Osteoblast (primary cell): ENCODE measurements around the gene UVSSA. TPM values are rescaled to one million over a fixed set of nuclear protein-coding genes. Genes with fewer than 3 reads are reported as not detected.
A peak's percentile ranks its signal among the peaks of the same experiment; 100 is the strongest.

Source experiments
- DNase-seq: peaks from one replicate; pipeline ENCODE4 v3.0.0; 2011; ENCODE audit warnings: low spot score, mixed read lengths; ENCODE audit not compliant: insufficient read length; ENCODE audit errors: missing footprints
- H2AFZ ChIP-seq: 2 replicates; pipeline ENCODE4 v1.6.0; 2011; ENCODE audit warnings: mild to moderate bottlenecking, low read length
- H3K27ac ChIP-seq: 2 replicates; pipeline ENCODE4 v1.5.1; 2011; ENCODE audit warnings: mild to moderate bottlenecking, low read depth, low read length, moderate library complexity
- H3K27me3 ChIP-seq: 2 replicates; pipeline ENCODE4 v1.6.0; 2012; ENCODE audit warnings: mild to moderate bottlenecking, control low read depth, inconsistent platforms, low read length, moderate library complexity; ENCODE audit not compliant: insufficient read depth
- H3K36me3 ChIP-seq: 2 replicates; pipeline ENCODE4 v1.5.1; 2011; ENCODE audit warnings: mild to moderate bottlenecking, low read length, control low read depth, moderate library complexity; ENCODE audit not compliant: insufficient read depth
- H3K4me1 ChIP-seq: 2 replicates; pipeline ENCODE4 v1.5.1; 2011; ENCODE audit warnings: mild to moderate bottlenecking, low read length, control low read depth, moderate library complexity; ENCODE audit not compliant: insufficient read depth
- H3K4me2 ChIP-seq: 2 replicates; pipeline ENCODE4 v1.6.0; 2011; ENCODE audit warnings: mild to moderate bottlenecking, low read length; ENCODE audit not compliant: insufficient read depth
- H3K4me3 ChIP-seq: fragments of 200-600 bp; sonication (generic); 3 replicates; pipeline ENCODE4 v1.5.1; 2012; ENCODE audit warnings: mild to moderate bottlenecking, low read length, inconsistent platforms; ENCODE audit not compliant: insufficient read depth
- H3K79me2 ChIP-seq: 2 replicates; pipeline ENCODE4 v1.6.0; 2012; ENCODE audit warnings: mild to moderate bottlenecking, low read length, control low read depth, inconsistent platforms; ENCODE audit not compliant: insufficient read depth
- H3K9me3 ChIP-seq: 2 replicates; pipeline ENCODE4 v1.5.1; 2011; ENCODE audit warnings: low read depth, low read length, control low read depth
- H4K20me1 ChIP-seq: 2 replicates; pipeline ENCODE4 v1.6.0; 2012; ENCODE audit warnings: mild to moderate bottlenecking, low read length, control low read depth; ENCODE audit not compliant: insufficient read depth
- CTCF ChIP-seq: IDR thresholded peaks from 2 replicates; pipeline ENCODE4 v1.5.1; 2011; ENCODE audit warnings: mild to moderate bottlenecking, low read depth, low read length, moderate library complexity; ENCODE audit errors: extremely low read depth
- total RNA-seq: library from RNA; depleted of rRNA; stranded (reverse); fragments of >200 nt; gene quantifications from 2 replicates; pipeline ENCODE4 v1.2.3, GENCODE V29; 2012

Gene UVSSA
- total RNA-seq, 1 donor, result 14.8 TPM

- no peak for TF ChIP-seq CTCF
- Histone ChIP-seq H3K4me2 (no peak overlapping the region), H4K20me1 (peaks cover 3% of the 10 kb centered on the region), H3K4me3 (no peak overlapping the region), H3K36me3 (peaks cover 50% of the 10 kb centered on the region), H3K9me3 (peaks cover 2% of the 10 kb centered on the region), H3K27me3 (no peaks in the 10 kb centered on the region), H3K79me2 (peaks cover 28% of the 10 kb centered on the region), H3K4me1 (peaks cover 14% of the 10 kb centered on the region), H2AFZ (no peak overlapping the region), H3K27ac (no peak overlapping the region)
- no peak for DNase-seq
Measured at GRCh38 chr4:1340861-1341260, 6.1 kb upstream of the UVSSA start.

- Histone ChIP-seq H3K9me3 (no peaks in the 10 kb centered on the region), H2AFZ (no peak overlapping the region), H4K20me1 (peaks cover 3% of the 10 kb centered on the region), H3K4me1 (peaks cover 15% of the 10 kb centered on the region), H3K36me3 (peaks cover 39% of the 10 kb centered on the region), H3K27me3 (no peaks in the 10 kb centered on the region), H3K4me3 (no peak overlapping the region), H3K4me2 (no peak overlapping the region), H3K27ac (no peak overlapping the region), H3K79me2 (peaks cover 35% of the 10 kb centered on the region)
- peak; percentile 91 for DNase-seq
- no peak for TF ChIP-seq CTCF
Measured at GRCh38 chr4:1342003-1342402, 5.0 kb upstream of the UVSSA start.

DNA sequence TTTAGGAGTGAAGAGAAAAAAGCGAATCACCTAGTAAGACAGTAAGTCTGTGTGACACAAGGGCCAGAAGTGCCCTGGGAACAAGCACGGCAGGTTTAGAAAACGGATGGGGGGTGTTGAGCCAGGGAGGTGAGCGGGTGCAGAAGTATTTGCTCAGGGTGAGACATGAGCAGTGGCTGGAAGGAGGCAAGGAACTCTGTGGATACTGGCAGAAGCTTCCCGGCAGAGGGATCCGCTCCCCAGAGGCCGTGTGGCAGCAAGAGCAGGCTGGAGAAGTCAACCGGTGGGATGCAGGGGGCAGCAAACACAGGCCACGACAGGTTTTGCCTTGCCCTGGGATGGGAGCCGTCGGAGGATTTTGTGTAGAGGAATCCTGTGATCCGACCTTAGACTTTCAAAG is 2.3 kb upstream of the UVSSA start:
- Histone ChIP-seq H3K9me3 (no peaks in the 10 kb centered on the region), H3K4me2 (peak overlapping the region; percentile 91), H3K4me3 (peak overlapping the region; percentile 22), H3K27me3 (no peaks in the 10 kb centered on the region), H4K20me1 (peaks cover 3% of the 10 kb centered on the region), H3K4me1 (peaks cover 23% of the 10 kb centered on the region), H3K27ac (no peak overlapping the region), H3K36me3 (peaks cover 14% of the 10 kb centered on the region), H3K79me2 (peaks cover 47% of the 10 kb centered on the region), H2AFZ (no peak overlapping the region)
- DNase-seq, result no peak
- no peak for TF ChIP-seq CTCF

- peak overlapping the region; percentile 91 for H3K4me2 ChIP-seq
- H3K27me3 ChIP-seq, result no peaks in the 10 kb centered on the region
- H2AFZ ChIP-seq, result peak overlapping the region; percentile 61
- peaks cover 23% of the 10 kb centered on the region for H3K4me1 ChIP-seq
- peak; percentile 94 for DNase-seq
- TF ChIP-seq CTCF, result peak; percentile 36
- peaks cover 52% of the 10 kb centered on the region for H3K79me2 ChIP-seq
- H3K36me3 ChIP-seq, result peaks cover under 1% of the 10 kb centered on the region
- peak overlapping the region; percentile 78 for H3K27ac ChIP-seq
- peaks cover 3% of the 10 kb centered on the region for H4K20me1 ChIP-seq
- no peaks in the 10 kb centered on the region for H3K9me3 ChIP-seq
- peak overlapping the region; percentile 88 for H3K4me3 ChIP-seq
Measured at GRCh38 chr4:1345903-1346780, 866 bp upstream of the UVSSA start.
